Activated CD8-positive, alpha-beta T cell treated with anti-CD3 and anti-CD28 coated beads for 36 hours (primary cell): ENCODE results near the gene SPINK14. TPM values are rescaled to one million over a fixed set of nuclear protein-coding genes. Genes with fewer than 3 reads are reported as not detected.

ENCODE experiments used
- ATAC-seq: fragments of 200-7000 bp; cut with Tn5 transposase; one replicate; pipeline ENCODE4 v1.10.0; 2021; ENCODE audit warnings: mild to moderate bottlenecking, moderate library complexity
- CTCF ChIA-PET: fragments of 350-600 bp; sonication (Branson Sonifier 250); formaldehyde crosslinking; loops from one replicate; lab custom pipeline; 2021; ENCODE audit warnings: antibody characterized with exemption; lab: Charles Lee
- POLR2A ChIA-PET: fragments of 350-600 bp; sonication (Branson Sonifier 250); formaldehyde crosslinking; loops from one replicate; lab custom pipeline; 2021; ENCODE audit warnings: antibody characterized with exemption; lab: Charles Lee
- DNase-seq: peaks from one replicate; pipeline ENCODE4 v3.0.0-alpha.2; 2020
- H3K27ac Mint-ChIP-seq: one replicate; pipeline ENCODE4 v1.8.0; 2021; ENCODE audit warnings: mild to moderate bottlenecking, mixed read lengths
- H3K27me3 Mint-ChIP-seq: one replicate; pipeline ENCODE4 v1.8.0; 2021; ENCODE audit warnings: mixed read lengths
- H3K36me3 Mint-ChIP-seq: one replicate; pipeline ENCODE4 v1.8.0; 2021; ENCODE audit warnings: low read depth, mixed read lengths
- H3K4me1 Mint-ChIP-seq: one replicate; pipeline ENCODE4 v1.8.0; 2021; ENCODE audit warnings: low read depth, mixed read lengths
- H3K4me3 Mint-ChIP-seq: one replicate; pipeline ENCODE4 v1.8.0; 2021; ENCODE audit warnings: mild to moderate bottlenecking, moderate library complexity, mixed read lengths
- H3K9me3 Mint-ChIP-seq: one replicate; pipeline ENCODE4 v1.8.0; 2021; ENCODE audit warnings: mixed read lengths
- CTCF ChIP-seq: fragments of 200-600 bp; IDR thresholded peaks from one replicate; pipeline ENCODE4 v1.8.0; 2022; ENCODE audit warnings: antibody characterized with exemption, mild to moderate bottlenecking
- intact Hi-C: fragments of 100-400 bp; cut with micrococcal nuclease; formaldehyde crosslinking; loops from one replicate; pipeline ENCODE4 v1.10.0; 2022
- total RNA-seq, 2 experiments: library from RNA; stranded (reverse); gene quantifications; one replicate each; pipeline ENCODE4 v1.2.3, GENCODE V29; 2021

The SPINK14 gene
- total RNA-seq, 2 experiments from 2014 or later = not detected

- Mint-ChIP-seq H3K4me3 (no peak overlapping the region), H3K27me3 (peaks cover 5% of the 10 kb centered on the region), H3K4me1 (no peaks in the 10 kb centered on the region), H3K27ac (no peak overlapping the region), H3K9me3 (no peaks in the 10 kb centered on the region), H3K36me3 (no peaks in the 10 kb centered on the region)
- no peak for ATAC-seq
- no peak for DNase-seq
- POLR2A ChIA-PET = no interaction called here
- intact Hi-C loops = no loop called here
- TF ChIP-seq CTCF = no peak
- CTCF ChIA-PET = interaction anchor here (0.9 kb wide), 1 partner anchor 559 kb away, joined by 4 read pairs; no protein-coding TSS in a partner anchor
Measured at GRCh38 chr5:148172377-148172776, 4.0 kb downstream of the SPINK14 start.

GRCh38 chr5:148176480-148176879, 8.1 kb downstream of the SPINK14 start:
- no peak for TF ChIP-seq CTCF
- DNase-seq (no peak), ATAC-seq (no peak)
- no peaks in the 10 kb centered on the region for H3K36me3 Mint-ChIP-seq
- no peak overlapping the region for H3K4me3 Mint-ChIP-seq
- no peaks in the 10 kb centered on the region for H3K4me1 Mint-ChIP-seq
- H3K27ac Mint-ChIP-seq = no peak overlapping the region
- ChIA-PET POLR2A (no interaction called here), CTCF (interaction anchor here (2.8 kb wide), 1 partner anchor 554 kb away, joined by 10 read pairs; no protein-coding TSS in a partner anchor)
- peaks cover 10% of the 10 kb centered on the region for H3K27me3 Mint-ChIP-seq
- H3K9me3 Mint-ChIP-seq = no peaks in the 10 kb centered on the region
- intact Hi-C loops = loop anchor here (5.0 kb wide), 1 partner anchor 556 kb away; no protein-coding TSS in a partner anchor

GRCh38 chr5:148177207-148177606, 8.9 kb downstream of the SPINK14 start:
- ATAC-seq (no peak), DNase-seq (no peak)
- no peaks in the 10 kb centered on the region for H3K9me3 Mint-ChIP-seq
- intact Hi-C loops = loop anchor here (5.0 kb wide), 1 partner anchor 555 kb away; no protein-coding TSS in a partner anchor
- no peaks in the 10 kb centered on the region for H3K36me3 Mint-ChIP-seq
- H3K4me3 Mint-ChIP-seq = no peak overlapping the region
- no peaks in the 10 kb centered on the region for H3K4me1 Mint-ChIP-seq
- H3K27me3 Mint-ChIP-seq = peaks cover 10% of the 10 kb centered on the region
- H3K27ac Mint-ChIP-seq = no peak overlapping the region
- no peak for TF ChIP-seq CTCF
- CTCF ChIA-PET = no interaction called here
- POLR2A ChIA-PET = interaction anchor here (0.9 kb wide), 1 partner anchor 23 kb away, joined by 3 read pairs; no protein-coding TSS in a partner anchor

DNA sequence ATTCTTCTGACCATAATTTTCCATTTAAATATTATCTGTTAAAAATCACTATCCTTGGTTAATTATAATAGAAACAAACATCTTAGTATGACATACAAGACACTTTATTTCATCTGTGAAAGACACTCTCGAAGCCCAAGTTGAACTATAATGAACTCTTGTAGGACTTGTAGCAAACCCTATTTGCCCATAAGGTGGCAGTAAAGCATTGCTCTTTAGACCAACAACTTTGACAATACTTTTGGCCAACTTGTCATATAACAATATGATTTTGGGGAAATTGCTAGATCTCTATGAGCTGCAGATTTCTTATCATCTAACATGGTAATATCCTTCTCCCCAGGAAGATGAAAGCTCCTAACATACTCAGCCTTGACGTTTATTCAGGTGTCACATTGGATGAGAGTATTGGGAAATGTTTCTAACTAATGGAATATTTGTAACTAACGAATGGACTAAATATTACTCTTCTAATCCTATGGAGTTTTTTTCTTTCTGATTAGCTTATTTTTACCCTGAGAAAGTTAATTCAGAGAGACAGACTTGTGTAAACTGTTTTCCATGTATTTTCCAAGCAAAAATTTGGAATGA, 11.0 kb downstream of the SPINK14 start:
- Mint-ChIP-seq H3K27me3 (peaks cover 15% of the 10 kb centered on the region), H3K4me3 (no peak overlapping the region), H3K27ac (no peak overlapping the region), H3K36me3 (no peaks in the 10 kb centered on the region), H3K9me3 (no peaks in the 10 kb centered on the region), H3K4me1 (no peaks in the 10 kb centered on the region)
- peak; percentile 72 for TF ChIP-seq CTCF
- CTCF ChIA-PET = interaction anchor here (0.8 to 2.9 kb wide), 25 partner anchors 9 to 858 kb away, joined by 3 to 38 read pairs (median 4); no protein-coding TSS in a partner anchor
- DNase-seq = peak; percentile 4
- peak; percentile 67 for ATAC-seq
- intact Hi-C loops = loop anchor here (5.0 kb wide), 1 partner anchor 553 kb away; no protein-coding TSS in a partner anchor
- POLR2A ChIA-PET = no interaction called here
